A673 (cell line): ENCODE data around the gene HEXIM1.

Source experiments
- CTCF ChIP-seq: fragments of 300-800, 200-600 bp; sonication (generic); conservative IDR thresholded peaks from 2 replicates; pipeline ENCODE4 v1.5.1; 2017; ENCODE audit warnings: low read depth, mild to moderate bottlenecking, antibody characterized with exemption, low read length, moderate library complexity, mixed read lengths
- EZH2 ChIP-seq: fragments of 200-600 bp; sonication (generic); IDR thresholded peaks from 2 replicates; pipeline ENCODE4 v1.6.1; 2017; ENCODE audit warnings: borderline replicate concordance, low read depth, mild to moderate bottlenecking, mixed read lengths, antibody characterized with exemption, low read length; ENCODE audit not compliant: poor library complexity, severe bottlenecking

DNA sequence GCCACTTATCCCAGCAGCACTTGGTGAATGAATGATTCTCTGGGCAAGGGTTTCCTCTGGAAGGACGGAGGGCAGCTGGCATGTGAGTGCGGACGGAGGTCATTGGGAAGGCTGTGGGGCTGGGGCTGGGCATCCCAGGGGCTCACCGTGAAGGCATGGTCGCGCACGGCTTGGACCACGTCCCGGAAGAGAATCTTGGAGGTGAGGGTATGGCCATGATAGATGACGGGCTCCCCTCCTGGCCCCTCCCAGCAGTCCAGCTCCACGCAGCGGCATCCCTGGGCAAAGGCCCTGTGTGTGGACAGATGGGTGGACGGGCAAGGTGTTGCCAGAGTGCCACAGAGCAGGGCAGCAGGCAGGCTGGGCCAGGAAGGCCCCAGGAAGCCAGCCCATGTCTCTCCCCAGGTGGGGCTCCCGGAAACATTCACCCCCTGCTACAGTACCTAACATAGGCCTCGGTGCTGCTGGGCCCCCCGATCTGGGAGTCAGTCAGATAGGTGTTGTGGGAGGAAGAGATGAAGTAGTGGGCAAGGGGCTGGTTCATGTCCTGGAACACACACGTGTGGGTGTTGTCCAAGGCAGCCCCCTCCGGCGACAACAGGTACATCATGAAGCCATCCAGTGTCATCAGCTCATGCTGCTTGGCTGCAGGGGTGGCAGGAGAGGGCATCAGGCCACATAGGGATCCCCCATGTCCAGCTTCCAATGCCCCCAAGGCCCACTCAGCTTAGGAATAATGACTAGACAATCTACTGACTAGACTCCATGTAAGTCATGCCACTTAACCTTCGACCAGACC is 30.2 kb upstream of the HEXIM1 start:
- no peak for TF ChIP-seq CTCF
- TF ChIP-seq EZH2, result no peak
